A673 (cell line): Measurements from ENCODE around the gene GRIN2D. TPM values are rescaled to one million over a fixed set of nuclear protein-coding genes. Genes with fewer than 3 reads are reported as not detected.

ENCODE experiments used
- BruUV-seq: library from RNA; stranded (reverse); fragments of 400-500 nt; replicated peaks from 2 replicates; lab custom pipeline; 2021; lab: Mats Ljungman, UMichigan
- CTCF ChIA-PET: fragments of 300-600 bp; sonication (Branson Sonifier 250); formaldehyde crosslinking; loops from one replicate; lab custom pipeline; 2022; ENCODE audit warnings: antibody characterized with exemption; lab: Charles Lee
- POLR2A ChIA-PET: fragments of 300-600 bp; sonication (Branson Sonifier 250); formaldehyde crosslinking; loops from one replicate; lab custom pipeline; 2022; ENCODE audit warnings: antibody characterized with exemption; ENCODE audit not compliant: low non-redundant PET; lab: Charles Lee
- DNase-seq: peaks from one replicate; pipeline ENCODE4 v3.0.0-alpha.2; 2015; ENCODE audit warnings: low spot score
- H3K27ac ChIP-seq: fragments of 200-600 bp; sonication (generic); 2 replicates; pipeline ENCODE4 v1.5.1; 2016; ENCODE audit warnings: mixed run types, low read depth, mild to moderate bottlenecking, mixed read lengths, antibody characterized with exemption, low read length; ENCODE audit not compliant: poor library complexity, severe bottlenecking
- H3K27me3 ChIP-seq: fragments of 200-600 bp; sonication (generic); replicated peaks from 2 replicates; pipeline ENCODE4 v1.6.1; 2017; ENCODE audit warnings: mixed run types, low read depth, mild to moderate bottlenecking, mixed read lengths, antibody characterized with exemption, low read length; ENCODE audit not compliant: insufficient read depth, poor library complexity
- H3K36me3 ChIP-seq: fragments of 200-600 bp; sonication (generic); 2 replicates; pipeline ENCODE4 v1.6.1; 2016; ENCODE audit warnings: mixed run types, mild to moderate bottlenecking, mixed read lengths, antibody characterized with exemption, low read length; ENCODE audit not compliant: insufficient read depth, poor library complexity, severe bottlenecking
- H3K4me1 ChIP-seq: fragments of 200-600 bp; sonication (generic); 2 replicates; pipeline ENCODE4 v1.6.1; 2017; ENCODE audit warnings: mixed run types, mild to moderate bottlenecking, mixed read lengths, antibody characterized with exemption, low read length; ENCODE audit not compliant: insufficient read depth, poor library complexity, severe bottlenecking
- H3K4me3 ChIP-seq: fragments of 200-600 bp; sonication (generic); 2 replicates; pipeline ENCODE4 v1.5.1; 2016; ENCODE audit warnings: low read depth, mixed run types, mild to moderate bottlenecking, mixed read lengths, low read length; ENCODE audit not compliant: poor library complexity, severe bottlenecking
- H3K9me3 ChIP-seq: fragments of 200-600 bp; sonication (generic); 2 replicates; pipeline ENCODE4 v1.6.1; 2016; ENCODE audit warnings: mixed run types, low read depth, mild to moderate bottlenecking, mixed read lengths, antibody characterized with exemption, low read length; ENCODE audit not compliant: poor library complexity, severe bottlenecking
- EZH2 ChIP-seq: fragments of 200-600 bp; sonication (generic); IDR thresholded peaks from 2 replicates; pipeline ENCODE4 v1.6.1; 2017; ENCODE audit warnings: borderline replicate concordance, low read depth, mild to moderate bottlenecking, mixed read lengths, antibody characterized with exemption, low read length; ENCODE audit not compliant: poor library complexity, severe bottlenecking
- intact Hi-C: fragments of 100-400 bp; cut with micrococcal nuclease; formaldehyde crosslinking; loops from one replicate; pipeline ENCODE4 v1.10.0; 2022; ENCODE audit not compliant: unreplicated experiment
- total RNA-seq: library from RNA; stranded (reverse); gene quantifications from 2 replicates; pipeline ENCODE4 v1.2.3, GENCODE V29; 2021
- TF ChIP-seq, protein P1 (sequence below): fragments of 300-800, 200-600 bp; sonication (generic); conservative IDR thresholded peaks from 2 replicates; pipeline ENCODE4 v1.5.1; 2017; ENCODE audit warnings: low read depth, mild to moderate bottlenecking, antibody characterized with exemption, low read length, moderate library complexity, mixed read lengths

Gene GRIN2D
- total RNA-seq, 1 experiment from 2014 or later = 10.4 TPM

GRCh38 chr19:48372904-48373303 is 20.6 kb upstream of the GRIN2D start:
- H3K4me1 ChIP-seq = peaks cover 12% of the 10 kb centered on the region
- POLR2A ChIA-PET = no interaction called here
- BruUV-seq = no TSS peak
- TF ChIP-seq EZH2 = no peak
- TF ChIP-seq, protein P1, sequence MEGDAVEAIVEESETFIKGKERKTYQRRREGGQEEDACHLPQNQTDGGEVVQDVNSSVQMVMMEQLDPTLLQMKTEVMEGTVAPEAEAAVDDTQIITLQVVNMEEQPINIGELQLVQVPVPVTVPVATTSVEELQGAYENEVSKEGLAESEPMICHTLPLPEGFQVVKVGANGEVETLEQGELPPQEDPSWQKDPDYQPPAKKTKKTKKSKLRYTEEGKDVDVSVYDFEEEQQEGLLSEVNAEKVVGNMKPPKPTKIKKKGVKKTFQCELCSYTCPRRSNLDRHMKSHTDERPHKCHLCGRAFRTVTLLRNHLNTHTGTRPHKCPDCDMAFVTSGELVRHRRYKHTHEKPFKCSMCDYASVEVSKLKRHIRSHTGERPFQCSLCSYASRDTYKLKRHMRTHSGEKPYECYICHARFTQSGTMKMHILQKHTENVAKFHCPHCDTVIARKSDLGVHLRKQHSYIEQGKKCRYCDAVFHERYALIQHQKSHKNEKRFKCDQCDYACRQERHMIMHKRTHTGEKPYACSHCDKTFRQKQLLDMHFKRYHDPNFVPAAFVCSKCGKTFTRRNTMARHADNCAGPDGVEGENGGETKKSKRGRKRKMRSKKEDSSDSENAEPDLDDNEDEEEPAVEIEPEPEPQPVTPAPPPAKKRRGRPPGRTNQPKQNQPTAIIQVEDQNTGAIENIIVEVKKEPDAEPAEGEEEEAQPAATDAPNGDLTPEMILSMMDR = no peak
- no peaks in the 10 kb centered on the region for H3K9me3 ChIP-seq
- H3K4me3 ChIP-seq = no peak overlapping the region
- peak; percentile 78 for DNase-seq
- H3K36me3 ChIP-seq = no peaks in the 10 kb centered on the region
- CTCF ChIA-PET = interaction anchor here (2.8 kb wide), 1 partner anchor 18 kb away, joined by 10 read pairs; the partner anchor contains the start of gene KDELR1
- intact Hi-C loops = no loop called here
- H3K27ac ChIP-seq = peak overlapping the region; percentile 0
- H3K27me3 ChIP-seq = no peaks in the 10 kb centered on the region

- Histone ChIP-seq H3K27ac (no peak overlapping the region), H3K36me3 (no peaks in the 10 kb centered on the region), H3K4me3 (no peak overlapping the region), H3K4me1 (peaks cover 12% of the 10 kb centered on the region), H3K27me3 (no peaks in the 10 kb centered on the region), H3K9me3 (no peaks in the 10 kb centered on the region)
- no peak for TF ChIP-seq EZH2
- TF ChIP-seq, protein P1 = no peak
- DNase-seq = no peak
- intact Hi-C loops = no loop called here
- BruUV-seq = no TSS peak
- ChIA-PET POLR2A (interaction anchor here (0.7 kb wide), 1 partner anchor 118 kb away, joined by 5 read pairs; the partner anchor contains the start of gene CARD8), CTCF (interaction anchor here (2.8 kb wide), 1 partner anchor 17 kb away, joined by 10 read pairs; the partner anchor contains the start of gene KDELR1)
Observed at GRCh38 chr19:48373567-48373966, 19.9 kb upstream of the GRIN2D start.

GRCh38 chr19:48378194-48378570 is 15.3 kb upstream of the GRIN2D start:
- BruUV-seq = no TSS peak
- Histone ChIP-seq H3K4me3 (no peak overlapping the region), H3K27ac (no peak overlapping the region), H3K9me3 (no peaks in the 10 kb centered on the region), H3K27me3 (no peaks in the 10 kb centered on the region), H3K36me3 (peaks cover 16% of the 10 kb centered on the region), H3K4me1 (peaks cover 3% of the 10 kb centered on the region)
- intact Hi-C loops = no loop called here
- TF ChIP-seq, protein P1 = no peak
- no peak for TF ChIP-seq EZH2
- CTCF ChIA-PET = interaction anchor here (0.6 to 0.7 kb wide), 2 partner anchors 410 to 1771 kb away, joined by 3 read pairs; no protein-coding TSS in a partner anchor
- POLR2A ChIA-PET = no interaction called here
- DNase-seq = no peak
